HG03571 (cell line): Measurements from ENCODE around the gene PTCH1.

Source experiments
- ATAC-seq: cut with Tn5 transposase; IDR thresholded peaks from one replicate; pipeline ENCODE4 v1.9.1; 2021; ENCODE audit not compliant: unreplicated experiment

PTCH1 gene

GRCh38 chr9:95513711-95514110 is 3.1 kb downstream of the PTCH1 start:
- ATAC-seq = no peak

- no peak for ATAC-seq
Observed at GRCh38 chr9:95512709-95513095, 4.1 kb downstream of the PTCH1 start.

- ATAC-seq = no peak
Observed at GRCh38 chr9:95511952-95512708, 4.6 kb downstream of the PTCH1 start.

- ATAC-seq = no peak
Observed at GRCh38 chr9:95511616-95511931, 5.2 kb downstream of the PTCH1 start.

- peak; percentile 43 for ATAC-seq
Observed at GRCh38 chr9:95510709-95511615, 5.8 kb downstream of the PTCH1 start.

- ATAC-seq = no peak
Observed at GRCh38 chr9:95509851-95510708, 6.7 kb downstream of the PTCH1 start.

GRCh38 chr9:95508968-95509850 is 7.6 kb downstream of the PTCH1 start:
- ATAC-seq = peak; percentile 24

- ATAC-seq = no peak
Observed at GRCh38 chr9:95508242-95508967, 8.4 kb downstream of the PTCH1 start.

- ATAC-seq = no peak
Observed at GRCh38 chr9:95507464-95508241, 9.1 kb downstream of the PTCH1 start.

GRCh38 chr9:95506678-95507463 is 9.9 kb downstream of the PTCH1 start:
- peak; percentile 8 for ATAC-seq

- ATAC-seq = peak; percentile 18
Observed at GRCh38 chr9:95506428-95506677, 10.4 kb downstream of the PTCH1 start.

GRCh38 chr9:95505717-95506427 is 10.9 kb downstream of the PTCH1 start:
- peak; percentile 11 for ATAC-seq

GRCh38 chr9:95505072-95505716 is 11.6 kb downstream of the PTCH1 start:
- ATAC-seq = no peak

- no peak for ATAC-seq
Observed at GRCh38 chr9:95504053-95504963, 12.5 kb downstream of the PTCH1 start.

- ATAC-seq = no peak
Observed at GRCh38 chr9:95503369-95503768, 13.4 kb downstream of the PTCH1 start.

- ATAC-seq = no peak
Observed at GRCh38 chr9:95502248-95502647, 14.5 kb downstream of the PTCH1 start.
